NB4 (cell line): ENCODE measurements around the gene DCLK1.

Experiments
- CTCF ChIP-seq: IDR thresholded peaks from one replicate; pipeline ENCODE4 v1.5.1; 2012; ENCODE audit warnings: low read depth, low read length
- MAX ChIP-seq: IDR thresholded peaks from 2 replicates; pipeline ENCODE4 v1.6.1; 2011; ENCODE audit warnings: low read depth, low read length
- MYC ChIP-seq: IDR thresholded peaks from 2 replicates; pipeline ENCODE4 v1.6.1; 2011; ENCODE audit warnings: low read depth, low read length
- POLR2A ChIP-seq: IDR thresholded peaks from 2 replicates; pipeline ENCODE4 v1.6.1; 2011; ENCODE audit warnings: mild to moderate bottlenecking; ENCODE audit not compliant: insufficient read length; ENCODE audit errors: extremely low read depth

- TF ChIP-seq CTCF, result no peak
- no peak for TF ChIP-seq MYC
- no peak for TF ChIP-seq POLR2A
- no peak for TF ChIP-seq MAX
These were observed 281.9 kb downstream of the DCLK1 start for GRCh38 chr13:35849256-35849644.
